H1 (cell line): ENCODE data around the gene ZFP36L1. TPM values are rescaled to one million over a fixed set of nuclear protein-coding genes. Genes with fewer than 3 reads are reported as not detected.
A peak's percentile ranks its signal among the peaks of the same experiment; 100 is the strongest.

ENCODE experiments used
- CTCF ChIA-PET: fragments of 300-600 bp; sonication (Branson Sonifier 250); formaldehyde crosslinking; loops from one replicate; lab custom pipeline; 2021; ENCODE audit not compliant: partially characterized antibody; lab: Charles Lee
- POLR2A ChIA-PET: fragments of 300-600 bp; sonication (Branson Sonifier 250); formaldehyde crosslinking; loops from one replicate; lab custom pipeline; 2021; ENCODE audit warnings: inconsistent platforms; ENCODE audit not compliant: partially characterized antibody; lab: Charles Lee
- DNase-seq, 2 experiments: peaks; one replicate each; pipeline versions ENCODE4 v3.0.0 to v3.0.0-alpha.2; 2010 to 2022; ENCODE audit warnings: low spot score in 2 of 2, low read depth in 1 of 2, mixed read lengths in 1 of 2
- FAIRE-seq: peaks from 2 replicates; lab custom pipeline; 2011; peaks lifted over from hg19 to GRCh38; lab: Jason Lieb, UNC
- H2AFZ ChIP-seq: 2 replicates; pipeline ENCODE4 v1.8.1; 2012; ENCODE audit warnings: low read length, inconsistent platforms
- H2AK5ac ChIP-seq: 2 replicates; pipeline ENCODE4 v1.6.1; 2013; ENCODE audit warnings: low read depth, low read length
- H2BK120ac ChIP-seq: replicated peaks from 2 replicates; pipeline ENCODE3; 2013; ENCODE audit warnings: low read depth, low read length, inconsistent platforms
- H2BK12ac ChIP-seq: 2 replicates; pipeline ENCODE4 v1.6.1; 2013; ENCODE audit warnings: low read depth, low read length
- H2BK15ac ChIP-seq: 2 replicates; pipeline ENCODE4 v1.6.1; 2013; ENCODE audit warnings: low read length
- H2BK20ac ChIP-seq: 2 replicates; pipeline ENCODE4 v1.6.1; 2013; ENCODE audit warnings: low read length
- H2BK5ac ChIP-seq: 2 replicates; pipeline ENCODE4 v1.6.1; 2013; ENCODE audit warnings: low read depth, low read length
- H3K14ac ChIP-seq: 2 replicates; pipeline ENCODE4 v1.6.1; 2013; ENCODE audit warnings: inconsistent platforms; ENCODE audit not compliant: insufficient read length
- H3K18ac ChIP-seq: 2 replicates; pipeline ENCODE4 v1.6.1; 2013; ENCODE audit warnings: low read length; ENCODE audit errors: extremely low read depth
- H3K23ac ChIP-seq: 2 replicates; pipeline ENCODE4 v1.6.1; 2013; ENCODE audit warnings: inconsistent platforms; ENCODE audit not compliant: insufficient read length
- H3K23me2 ChIP-seq: 2 replicates; pipeline ENCODE4 v1.6.1; 2013; ENCODE audit warnings: low read depth, low read length
- H3K27ac ChIP-seq: 2 replicates; pipeline ENCODE4 v1.6.1; 2011; ENCODE audit warnings: low read depth, low read length, inconsistent platforms
- H3K27me3 ChIP-seq, 4 experiments: replicated peaks in 1 of 4; 1 replicate in 1 of 4; 2 replicates in 3 of 4; pipeline versions ENCODE4 v1.6.1 to v1.8.1; 2011 to 2013; ENCODE audit warnings: low read length in 3 of 4, mild to moderate bottlenecking in 3 of 4, inconsistent platforms in 2 of 4, mixed read lengths in 2 of 4, moderate library complexity in 1 of 4; ENCODE audit not compliant: control insufficient read depth in 3 of 4, insufficient read depth in 3 of 4; ENCODE audit errors: extremely low read depth in 1 of 4
- H3K36me3 ChIP-seq, 4 experiments: 2 replicates each; pipeline versions ENCODE4 v1.6.1 to v1.8.1; 2011 to 2013; ENCODE audit warnings: mild to moderate bottlenecking in 4 of 4, low read length in 3 of 4, moderate library complexity in 2 of 4, control low read depth in 1 of 4, inconsistent platforms in 1 of 4; ENCODE audit not compliant: insufficient read depth in 4 of 4, control insufficient read depth in 2 of 4
- H3K4ac ChIP-seq: replicated peaks from 2 replicates; pipeline ENCODE3; 2013; ENCODE audit warnings: low read length, low read depth, mixed read lengths, inconsistent platforms; ENCODE audit not compliant: insufficient read length
- H3K4me1 ChIP-seq, 4 experiments: replicated peaks in 1 of 4; 1 replicate in 1 of 4; 2 replicates in 3 of 4; pipeline versions ENCODE4 v1.6.1 to v1.8.1; 2011 to 2013; ENCODE audit warnings: low read length in 3 of 4, inconsistent platforms in 2 of 4, mixed read lengths in 1 of 4; ENCODE audit not compliant: insufficient read depth in 4 of 4, control insufficient read depth in 3 of 4
- H3K4me2 ChIP-seq, 2 experiments: 2 replicates each; pipeline versions ENCODE4 v1.6.1 to v1.8.1; 2011 to 2013; ENCODE audit warnings: low read depth in 2 of 2, low read length in 2 of 2, control low read depth in 1 of 2, inconsistent platforms in 1 of 2, mild to moderate bottlenecking in 1 of 2; ENCODE audit not compliant: insufficient read depth in 1 of 2
- H3K4me3 ChIP-seq, 4 experiments: fragments of 200-600, 300-600 bp in 1 of 4; sonication (generic), shearing (Covaris generic), sonication (Bioruptor Twin) in 1 of 4; 2 replicates each; pipeline versions ENCODE4 v1.5.1 to v1.8.1; 2011 to 2016; ENCODE audit warnings: low read length in 4 of 4, low read depth in 3 of 4, control low read depth in 2 of 4, inconsistent platforms in 2 of 4, mild to moderate bottlenecking in 2 of 4, mixed read lengths in 1 of 4, moderate library complexity in 1 of 4; ENCODE audit not compliant: insufficient read depth in 2 of 4; ENCODE audit errors: extremely low read depth in 1 of 4
- H3K56ac ChIP-seq: replicated peaks from 2 replicates; pipeline ENCODE3; 2013; ENCODE audit warnings: low read depth, mild to moderate bottlenecking, mixed read lengths, low read length, inconsistent platforms; ENCODE audit not compliant: insufficient read length
- H3K79me1 ChIP-seq: 2 replicates; pipeline ENCODE4 v1.6.1; 2013; ENCODE audit warnings: low read depth, low read length, control low read depth
- H3K79me2 ChIP-seq, 2 experiments: 2 replicates each; pipeline versions ENCODE4 v1.6.1 to v1.8.1; 2012 to 2013; ENCODE audit warnings: low read length in 2 of 2, mild to moderate bottlenecking in 2 of 2, inconsistent platforms in 1 of 2; ENCODE audit not compliant: insufficient read depth in 2 of 2, control insufficient read depth in 1 of 2
- H3K9ac ChIP-seq, 4 experiments: replicated peaks in 1 of 4; 1 replicate in 1 of 4; 2 replicates in 3 of 4; pipeline versions ENCODE4 v1.6.1 to v1.8.1; 2011 to 2013; ENCODE audit warnings: low read depth in 3 of 4, low read length in 3 of 4, control low read depth in 2 of 4, mild to moderate bottlenecking in 2 of 4, moderate library complexity in 2 of 4, inconsistent platforms in 1 of 4; ENCODE audit errors: extremely low read depth in 1 of 4
- H3K9me3 ChIP-seq, 2 experiments: 2 replicates each; pipeline versions ENCODE4 v1.6.1 to v1.8.1; 2012 to 2013; ENCODE audit warnings: mild to moderate bottlenecking in 2 of 2, moderate library complexity in 2 of 2, control low read depth in 1 of 2, inconsistent platforms in 1 of 2, low read depth in 1 of 2, low read length in 1 of 2, mixed read lengths in 1 of 2; ENCODE audit not compliant: insufficient read depth in 2 of 2
- H4K20me1 ChIP-seq, 2 experiments: replicated peaks in 1 of 2; 2 replicates each; pipeline versions ENCODE3 to v1.8.1; 2011 to 2013; ENCODE audit warnings: inconsistent platforms in 2 of 2, low read length in 2 of 2, mild to moderate bottlenecking in 1 of 2; ENCODE audit not compliant: insufficient read depth in 2 of 2, control insufficient read depth in 1 of 2
- H4K5ac ChIP-seq: 2 replicates; pipeline ENCODE4 v1.6.1; 2013; ENCODE audit warnings: low read length, low read depth, mixed read lengths, inconsistent platforms; ENCODE audit not compliant: insufficient read length
- H4K8ac ChIP-seq: 2 replicates; pipeline ENCODE4 v1.8.0; 2013; ENCODE audit warnings: mild to moderate bottlenecking, moderate library complexity, low read length, inconsistent platforms; ENCODE audit not compliant: insufficient read depth; ENCODE audit errors: extremely low read depth
- H4K91ac ChIP-seq: replicated peaks from 2 replicates; pipeline ENCODE3; 2013; ENCODE audit warnings: low read length, mixed read lengths, inconsistent platforms; ENCODE audit not compliant: insufficient read length
- CBX5 ChIP-seq: fragments of 300-800, 300-1000 bp; sonication (generic); IDR thresholded peaks from 2 replicates; pipeline ENCODE4 v1.7.1; 2016; ENCODE audit warnings: antibody characterized with exemption, low read length, low read depth
- EP300 ChIP-seq, 2 experiments: IDR thresholded peaks; 1 replicate in 1 of 2; 2 replicates in 1 of 2; pipeline ENCODE4 v1.6.1; 2011 to 2012; ENCODE audit warnings: low read depth in 2 of 2, low read length in 2 of 2, mild to moderate bottlenecking in 2 of 2, borderline replicate concordance in 1 of 2, inconsistent platforms in 1 of 2, moderate library complexity in 1 of 2
- GABPA ChIP-seq: IDR thresholded peaks from 2 replicates; pipeline ENCODE4 v1.6.1; 2011; ENCODE audit warnings: mild to moderate bottlenecking, low read length, moderate library complexity, borderline replicate concordance; ENCODE audit not compliant: insufficient read depth
- POLR2A ChIP-seq, 2 experiments: IDR thresholded peaks; 1 replicate in 1 of 2; 2 replicates in 1 of 2; pipeline ENCODE4 v1.6.1; 2011; ENCODE audit warnings: low read depth in 2 of 2, low read length in 2 of 2, mild to moderate bottlenecking in 2 of 2; ENCODE audit errors: control extremely low read depth in 1 of 2
- SIRT6 ChIP-seq: IDR thresholded peaks from one replicate; pipeline ENCODE4 v1.7.1; 2012; ENCODE audit warnings: low read length, inconsistent platforms
- TAF7 ChIP-seq: optimal IDR thresholded peaks from 2 replicates; pipeline ENCODE3; 2011; ENCODE audit warnings: low read depth, mild to moderate bottlenecking, inconsistent platforms, low read length, moderate library complexity, borderline replicate concordance
- WGBS, 2 experiments: shearing (Covaris generic) in 1 of 2; methylation state at CpG; one replicate each; pipeline versions ENCODE4 v1.1.6 to v1.1.7; 2013 to 2015; ENCODE audit warnings: low lambda C conversion rate in 2 of 2, mixed read lengths in 2 of 2, inconsistent platforms in 1 of 2, low coverage in 1 of 2, missing lambda C conversion rate in 1 of 2; ENCODE audit not compliant: insufficient replicate concordance in 2 of 2, insufficient coverage in 1 of 2, insufficient read length in 1 of 2; ENCODE audit errors: extremely low coverage in 1 of 2, missing lambda C conversion rate in 1 of 2; 5-methylcytosine and 5-hydroxymethylcytosine counted together
- polyA plus RNA-seq, 7 experiments: library from polyadenylated mRNA; depleted of rRNA in 3 of 7; stranded (reverse) in 5 of 7; unstranded in 2 of 7; fragments of >200 nt in 5 of 7; fragments of 200-250 nt in 2 of 7; gene quantifications; 1 replicate in 5 of 7; 2 replicates in 1 of 7; 4 replicates in 1 of 7; pipeline versions ENCODE4 v1.2.1 to v1.2.3, GENCODE V29; 2011 to 2013; ENCODE audit warnings: missing spikeins in 2 of 7, mixed read lengths in 2 of 7
- total RNA-seq: library from RNA; stranded (reverse); fragmentation: NEBNext Ultra II Directional; extraction: Animal tissue kit (Norgen Biotek cat#: 25700); gene quantifications from 2 replicates; pipeline ENCODE4 v1.2.1, GENCODE V29; 2021

The ZFP36L1 gene
- total and polyA plus RNA-seq, 2 of the 8 experiments (the other 6 are each of a cell fraction or from before 2014, with no cell fraction given) = 80.4 to 132 TPM

DNA sequence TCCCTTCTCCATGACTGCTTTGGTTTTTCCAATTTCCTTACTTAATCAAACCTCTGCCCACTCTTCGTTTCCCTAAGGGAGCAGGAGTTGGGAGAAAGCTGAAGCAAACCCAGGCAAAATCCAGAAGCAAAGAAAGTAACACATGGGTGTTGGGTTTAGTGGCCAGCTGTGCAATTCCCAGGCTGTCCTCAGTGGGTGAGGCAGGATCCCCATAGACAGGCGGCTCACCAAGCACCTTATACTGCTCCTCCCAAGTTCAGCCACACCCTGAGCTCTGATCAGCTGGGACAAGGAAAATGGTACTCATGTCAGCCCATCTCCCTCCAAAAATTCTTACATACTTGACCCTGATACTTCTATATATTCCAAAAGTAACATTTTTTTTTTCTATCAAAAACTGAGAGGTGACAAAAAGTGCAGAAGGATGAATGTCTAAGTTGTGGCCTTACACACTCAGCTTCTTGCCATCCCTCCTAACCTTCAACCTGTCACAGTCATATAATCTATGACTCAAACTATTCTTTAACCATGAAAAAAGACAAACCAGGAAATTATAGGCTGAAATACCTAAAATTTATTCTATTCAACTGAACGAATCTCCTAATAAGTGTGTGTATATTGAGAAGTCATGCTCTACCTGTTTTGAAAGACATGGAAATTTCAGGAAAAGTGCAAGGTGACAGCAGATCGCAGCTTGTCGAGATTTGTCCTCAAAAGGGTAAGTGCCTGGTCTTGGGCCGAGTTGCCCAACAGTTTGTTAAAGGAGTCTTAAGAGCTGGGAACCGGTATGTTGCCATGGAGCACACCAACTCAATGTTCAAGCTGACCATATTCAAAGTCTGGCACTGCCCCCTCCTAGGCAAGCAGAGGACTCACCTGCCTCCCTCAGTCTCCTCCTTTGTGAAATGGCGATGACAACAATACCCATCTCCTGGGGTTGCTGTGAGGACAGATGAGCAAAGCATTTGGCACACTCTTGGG, 17.6 kb upstream of the ZFP36L1 start:
- TF ChIP-seq SIRT6 (no peak), EP300 (IDR thresholded peaks at IDR 0.05; ENCODE audit: borderline replicate concordance in 1 of 2, low read depth in 2 of 2, low read length in 2 of 2) (no peak), GABPA (no peak), CBX5 (no peak), POLR2A (IDR thresholded peaks at IDR 0.05; ENCODE audit: control extremely low read depth in 1 of 2, low read depth in 2 of 2, low read length in 2 of 2) (no peak), TAF7 (no peak)
- TF ChIP-seq, all 59 proteins: peak for 0
- no peak overlapping the region for H2AFZ ChIP-seq
- H4K20me1 ChIP-seq = no peaks in the 10 kb centered on the region
- no peaks in the 10 kb centered on the region; a peak in 1 of 7 replicates for H3K27me3 ChIP-seq
- H3K27ac ChIP-seq = no peak overlapping the region
- DNase-seq (no peak), FAIRE-seq (no peak)
- H3K36me3 ChIP-seq = no peaks in the 10 kb centered on the region
- no peak overlapping the region for H2BK120ac ChIP-seq
- H3K23ac ChIP-seq = no peak overlapping the region
- H3K18ac ChIP-seq = 0 out of 2 replicates have a peak overlapping the region, but pooled peaks have one; percentile 9
- H3K4me3 ChIP-seq = no peak overlapping the region
- no peak overlapping the region for H2AK5ac ChIP-seq
- no peaks in the 10 kb centered on the region for H3K9me3 ChIP-seq
- H3K23me2 ChIP-seq = no peaks in the 10 kb centered on the region
- no peak overlapping the region for H3K4me2 ChIP-seq
- peaks cover 2 to 18% (median 15%) of the 10 kb centered on the region in 4 experiments for H3K4me1 ChIP-seq
- H3K9ac ChIP-seq = no peak overlapping the region
- H3K4ac ChIP-seq = no peak overlapping the region
- ChIA-PET POLR2A (interaction anchor here (0.6 to 5.8 kb wide), 7 partner anchors 12 to 568 kb away, joined by 3 to 38 read pairs (median 5); partner anchors contain the start of gene ZFP36L1), CTCF (interaction anchor here (0.6 to 1.8 kb wide), 2 partner anchors 21 to 973 kb away, joined by 3 to 11 read pairs; no protein-coding TSS in a partner anchor)
- 94% methylated on average over 8 of the region's 8 CpGs; no CpG with 5 or more reads in 1 of the 2 experiments for WGBS, 2 experiments
- H2BK5ac ChIP-seq = no peak overlapping the region
- H4K91ac ChIP-seq = no peak overlapping the region
- no peak overlapping the region for H2BK12ac ChIP-seq
- no peak overlapping the region for H2BK15ac ChIP-seq
- H3K79me2 ChIP-seq = peaks cover 0 to 6% of the 10 kb centered on the region in 2 experiments; a peak in 1 of 4 replicates
- H3K14ac ChIP-seq = no peak overlapping the region
- H3K79me1 ChIP-seq = no peaks in the 10 kb centered on the region
- H4K8ac ChIP-seq = no peak overlapping the region
- H2BK20ac ChIP-seq = no peak overlapping the region; the same call in 1 of the 2 replicates
- H4K5ac ChIP-seq = no peak overlapping the region
- H3K56ac ChIP-seq = no peak overlapping the region
